Activated B cell treated with CpG ODN at 0.5 μM for 24 hours (primary cell): ENCODE data around the gene CARM1. TPM values are rescaled to one million over a fixed set of nuclear protein-coding genes. Genes with fewer than 3 reads are reported as not detected.

ENCODE experiments used
- ATAC-seq: fragments of 200-7000 bp; cut with Tn5 transposase; one replicate; pipeline ENCODE4 v1.10.0; 2021; ENCODE audit warnings: low read depth, mild to moderate bottlenecking, moderate library complexity
- CTCF ChIA-PET: fragments of 350-600 bp; sonication (Branson Sonifier 250); formaldehyde crosslinking; loops from one replicate; lab custom pipeline; 2021; ENCODE audit warnings: antibody characterized with exemption; lab: Charles Lee
- POLR2A ChIA-PET: fragments of 350-600 bp; sonication (Branson Sonifier 250); formaldehyde crosslinking; loops from one replicate; lab custom pipeline; 2021; ENCODE audit warnings: antibody characterized with exemption; lab: Charles Lee
- DNase-seq: peaks from one replicate; pipeline ENCODE4 v3.0.0; 2022
- H3K27ac Mint-ChIP-seq: one replicate; pipeline ENCODE4 v1.8.0; 2020; ENCODE audit warnings: mixed read lengths
- H3K27me3 Mint-ChIP-seq: one replicate; pipeline ENCODE4 v1.8.0; 2021; ENCODE audit warnings: mixed read lengths
- H3K36me3 Mint-ChIP-seq: one replicate; pipeline ENCODE4 v1.8.0; 2021; ENCODE audit warnings: low read depth, mixed read lengths
- H3K4me1 Mint-ChIP-seq: one replicate; pipeline ENCODE4 v1.8.0; 2021; ENCODE audit warnings: mixed read lengths
- H3K4me3 Mint-ChIP-seq: one replicate; pipeline ENCODE4 v1.8.0; 2020; ENCODE audit warnings: mild to moderate bottlenecking, mixed read lengths
- H3K9me3 Mint-ChIP-seq: one replicate; pipeline ENCODE4 v1.8.0; 2020; ENCODE audit warnings: mixed read lengths
- CTCF ChIP-seq: fragments of 200-600 bp; IDR thresholded peaks from one replicate; pipeline ENCODE4 v1.8.0; 2022; ENCODE audit warnings: antibody characterized with exemption, mild to moderate bottlenecking
- intact Hi-C: fragments of 100-400 bp; cut with micrococcal nuclease; formaldehyde crosslinking; loops from one replicate; pipeline ENCODE4 v1.15.1; 2024
- total RNA-seq: library from RNA; stranded (reverse); gene quantifications from 2 replicates; pipeline ENCODE4 v1.2.3, GENCODE V29; 2022

Gene CARM1
- total RNA-seq, 1 donor from 2014 or later, result 39.1 TPM

- H3K36me3 Mint-ChIP-seq, result no peaks in the 10 kb centered on the region
- ChIA-PET CTCF (interaction anchor here (0.6 kb wide), 1 partner anchor 51 kb away, joined by 3 read pairs; no protein-coding TSS in a partner anchor), POLR2A (no interaction called here)
- no peak for TF ChIP-seq CTCF
- intact Hi-C loops, result no loop called here
- H3K27ac Mint-ChIP-seq, result no peak overlapping the region
- peaks cover 9% of the 10 kb centered on the region for H3K4me1 Mint-ChIP-seq
- no peak for DNase-seq
- no peaks in the 10 kb centered on the region for H3K27me3 Mint-ChIP-seq
- no peak for ATAC-seq
- no peaks in the 10 kb centered on the region for H3K9me3 Mint-ChIP-seq
- H3K4me3 Mint-ChIP-seq, result no peak overlapping the region
Observed at GRCh38 chr19:10894911-10895213, 23.5 kb downstream of the CARM1 start.

- no peak for ATAC-seq
- intact Hi-C loops, result no loop called here
- DNase-seq, result no peak
- no peaks in the 10 kb centered on the region for H3K27me3 Mint-ChIP-seq
- TF ChIP-seq CTCF, result no peak
- peaks cover 9% of the 10 kb centered on the region for H3K4me1 Mint-ChIP-seq
- POLR2A ChIA-PET, result no interaction called here
- H3K4me3 Mint-ChIP-seq, result no peak overlapping the region
- no peak overlapping the region for H3K27ac Mint-ChIP-seq
- H3K36me3 Mint-ChIP-seq, result no peaks in the 10 kb centered on the region
- CTCF ChIA-PET, result no interaction called here
- H3K9me3 Mint-ChIP-seq, result no peaks in the 10 kb centered on the region
Observed at GRCh38 chr19:10895363-10895762, 24.0 kb downstream of the CARM1 start.

GRCh38 chr19:10895920-10896319 is 24.6 kb downstream of the CARM1 start:
- ChIA-PET CTCF (no interaction called here), POLR2A (no interaction called here)
- Mint-ChIP-seq H3K36me3 (no peaks in the 10 kb centered on the region), H3K4me3 (no peak overlapping the region), H3K4me1 (peaks cover 9% of the 10 kb centered on the region), H3K27me3 (no peaks in the 10 kb centered on the region), H3K9me3 (no peaks in the 10 kb centered on the region), H3K27ac (no peak overlapping the region)
- intact Hi-C loops, result no loop called here
- no peak for TF ChIP-seq CTCF
- DNase-seq, result no peak
- ATAC-seq, result no peak

- no peak for ATAC-seq
- ChIA-PET POLR2A (no interaction called here), CTCF (no interaction called here)
- no peaks in the 10 kb centered on the region for H3K36me3 Mint-ChIP-seq
- no peak for DNase-seq
- no peak overlapping the region for H3K27ac Mint-ChIP-seq
- TF ChIP-seq CTCF, result no peak
- H3K27me3 Mint-ChIP-seq, result no peaks in the 10 kb centered on the region
- H3K4me1 Mint-ChIP-seq, result peaks cover 9% of the 10 kb centered on the region
- no peaks in the 10 kb centered on the region for H3K9me3 Mint-ChIP-seq
- intact Hi-C loops, result no loop called here
- no peak overlapping the region for H3K4me3 Mint-ChIP-seq
Observed at GRCh38 chr19:10896851-10897526, 25.6 kb downstream of the CARM1 start.

- no peak overlapping the region for H3K4me3 Mint-ChIP-seq
- CTCF ChIA-PET, result no interaction called here
- DNase-seq (no peak), ATAC-seq (no peak)
- peaks cover 3% of the 10 kb centered on the region for H3K36me3 Mint-ChIP-seq
- intact Hi-C loops, result no loop called here
- peaks cover 9% of the 10 kb centered on the region for H3K4me1 Mint-ChIP-seq
- H3K27ac Mint-ChIP-seq, result no peak overlapping the region
- TF ChIP-seq CTCF, result no peak
- no peaks in the 10 kb centered on the region for H3K27me3 Mint-ChIP-seq
- POLR2A ChIA-PET, result no interaction called here
- H3K9me3 Mint-ChIP-seq, result peaks cover 5% of the 10 kb centered on the region
Observed at GRCh38 chr19:10898633-10899032, 27.3 kb downstream of the CARM1 start.
